HL-60 (cell line): ENCODE results near the gene HSPA4.

Experiments
- DNase-seq, 2 experiments: peaks; one replicate each; pipeline ENCODE4 v3.0.0-alpha.2; 2010 to 2020; ENCODE audit warnings: low read depth in 1 of 2, low spot score in 1 of 2
- H3K27ac ChIP-seq: fragments of 250-450 bp; sonication (Bioruptor Pico); replicated peaks from 2 replicates; pipeline ENCODE4 v1.5.1; 2020; ENCODE audit warnings: mild to moderate bottlenecking, moderate library complexity
- H3K27me3 ChIP-seq: fragments of 250-450 bp; sonication (Bioruptor Pico); 2 replicates; pipeline ENCODE4 v1.5.1; 2021; ENCODE audit warnings: mild to moderate bottlenecking, moderate library complexity; ENCODE audit not compliant: insufficient read depth, poor library complexity, severe bottlenecking
- H3K4me3 ChIP-seq: replicated peaks from 2 replicates; pipeline ENCODE4 v1.5.1; 2011; ENCODE audit warnings: mild to moderate bottlenecking, control low read depth, low read length; ENCODE audit not compliant: insufficient read depth
- CTCF ChIP-seq: IDR thresholded peaks from one replicate; pipeline ENCODE4 v1.5.1; 2011; ENCODE audit warnings: low read length, control low read depth, inconsistent platforms; ENCODE audit not compliant: insufficient read depth
- GABPA ChIP-seq: IDR thresholded peaks from 2 replicates; pipeline ENCODE4 v1.6.1; 2012; ENCODE audit warnings: low read depth
- POLR2AphosphoS5 ChIP-seq: IDR thresholded peaks from 2 replicates; pipeline ENCODE4 v1.6.1; 2012; ENCODE audit warnings: low read depth
- REST ChIP-seq: IDR thresholded peaks from 2 replicates; pipeline ENCODE4 v1.6.1; 2012; ENCODE audit warnings: low read depth; ENCODE audit not compliant: insufficient replicate concordance
- SPI1 ChIP-seq: IDR thresholded peaks from 2 replicates; pipeline ENCODE4 v1.6.1; 2012; ENCODE audit warnings: low read depth, mild to moderate bottlenecking, borderline replicate concordance

HSPA4 gene

DNA sequence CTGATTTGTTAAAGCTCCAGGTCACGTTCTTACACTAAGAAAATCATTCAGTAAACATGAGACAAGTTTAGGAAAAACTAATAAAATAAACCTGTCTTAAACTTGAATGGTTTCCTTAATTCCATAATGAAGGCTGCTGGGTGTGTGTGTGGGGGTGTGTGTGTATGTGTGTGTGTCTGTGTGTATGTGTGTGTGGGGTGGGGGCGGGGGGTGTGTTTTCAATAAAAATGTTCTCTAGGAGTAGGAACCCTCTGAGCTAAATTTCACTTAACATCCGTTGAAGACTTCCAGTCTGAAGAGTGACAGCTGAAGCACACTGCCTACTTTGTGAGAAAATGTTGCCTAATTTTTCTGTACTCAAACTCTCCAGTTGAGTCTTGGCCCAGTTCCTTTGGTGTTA is 54.5 kb downstream of the HSPA4 start:
- H3K27me3 ChIP-seq, result no peaks in the 10 kb centered on the region
- no peak for DNase-seq
- TF ChIP-seq CTCF, result no peak
- no peak for TF ChIP-seq GABPA
- TF ChIP-seq REST, result no peak
- no peak for TF ChIP-seq POLR2AphosphoS5
- no peak for TF ChIP-seq SPI1
- no peak overlapping the region for H3K4me3 ChIP-seq
- no peak overlapping the region for H3K27ac ChIP-seq

DNA sequence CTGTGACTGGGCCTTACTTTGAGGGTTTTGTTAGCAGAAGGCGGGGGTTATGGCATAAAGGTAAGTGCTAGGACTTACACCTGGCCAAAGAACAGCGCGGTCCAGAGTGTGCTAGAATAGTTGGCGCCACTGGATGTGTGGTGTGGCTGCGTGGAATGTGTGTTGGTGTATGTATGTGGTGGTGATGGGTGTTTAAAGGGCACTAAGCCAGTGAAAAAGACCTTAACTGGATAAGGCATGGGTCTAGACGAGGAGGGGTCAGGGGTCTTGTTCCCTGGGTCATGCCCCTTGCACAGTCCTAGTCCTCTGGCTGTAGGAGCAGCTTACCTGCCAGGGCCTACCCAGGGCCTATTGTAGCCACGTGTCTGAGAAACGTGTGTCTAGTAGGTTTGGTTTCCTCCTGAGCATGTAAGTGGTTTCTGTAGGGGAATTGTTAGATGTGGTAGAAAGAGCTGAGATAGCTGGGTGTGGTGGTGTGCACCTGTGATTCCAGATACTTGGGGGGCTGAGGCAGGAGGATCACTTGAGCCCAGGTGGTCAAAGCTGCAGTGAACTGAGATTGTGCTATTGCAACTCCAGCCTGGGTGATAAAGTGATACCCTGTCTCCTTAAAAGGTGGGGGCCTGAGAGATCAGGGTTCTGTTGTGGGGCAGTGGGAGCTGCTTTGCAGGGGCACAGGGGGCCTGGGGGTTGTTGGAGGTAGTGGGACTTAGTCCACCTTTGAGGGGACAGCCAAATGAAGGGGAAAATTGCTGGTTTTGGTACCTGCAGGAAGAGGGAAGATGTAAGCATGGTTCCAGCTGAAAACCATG is 55.2 kb downstream of the HSPA4 start:
- DNase-seq, result no peak
- H3K27ac ChIP-seq, result no peak overlapping the region
- TF ChIP-seq CTCF, result no peak
- TF ChIP-seq GABPA, result no peak
- no peak; the same call in 1 of the 2 replicates for TF ChIP-seq POLR2AphosphoS5
- TF ChIP-seq SPI1, result no peak
- no peak for TF ChIP-seq REST
- H3K4me3 ChIP-seq, result no peak overlapping the region
- H3K27me3 ChIP-seq, result no peaks in the 10 kb centered on the region

GRCh38 chr5:133108481-133108921 is 56.7 kb downstream of the HSPA4 start:
- Histone ChIP-seq H3K27ac (no peak overlapping the region), H3K4me3 (no peak overlapping the region), H3K27me3 (no peaks in the 10 kb centered on the region)
- peak; percentile 22 to 30 for DNase-seq
- TF ChIP-seq SPI1, result peak; percentile 79; the same call in 1 of the 2 replicates
- TF ChIP-seq POLR2AphosphoS5, result no peak

- no peak for TF ChIP-seq POLR2AphosphoS5
- TF ChIP-seq GABPA, result no peak
- no peak for TF ChIP-seq REST
- TF ChIP-seq SPI1, result no peak
- no peak for TF ChIP-seq CTCF
Observed at GRCh38 chr5:133109655-133110483, 58.1 kb downstream of the HSPA4 start.

More at GRCh38 chr5:133109655-133110483, 58.1 kb downstream of the HSPA4 start:
- DNase-seq, result no peak
- Histone ChIP-seq H3K4me3 (no peak overlapping the region), H3K27ac (no peak overlapping the region), H3K27me3 (no peaks in the 10 kb centered on the region)
